ACC112 (cell line): ENCODE data around the gene PPP2R1B.
A peak's percentile ranks its signal among the peaks of the same experiment; 100 is the strongest.
"Not testable (repeated sequence)": the region's sequence is repeated elsewhere in the genome, so short reads cannot be mapped to it uniquely, and the experiment has no call there.

ENCODE experiments used
- H2AFZ ChIP-seq: fragments of 200-600 bp; sonication (generic); one replicate; pipeline ENCODE4 v1.6.0; 2017; ENCODE audit warnings: antibody characterized with exemption, low read length; ENCODE audit not compliant: unreplicated experiment
- H3K27ac ChIP-seq: fragments of 200-600 bp; sonication (generic); 2 replicates; pipeline ENCODE4 v1.5.1; 2014; ENCODE audit warnings: low read depth, mild to moderate bottlenecking, antibody characterized with exemption, low read length, moderate library complexity
- H3K27me3 ChIP-seq: fragments of 200-600 bp; sonication (generic); 2 replicates; pipeline ENCODE4 v1.6.1; 2014; ENCODE audit warnings: mild to moderate bottlenecking, antibody characterized with exemption, low read length, moderate library complexity, mixed read lengths; ENCODE audit not compliant: insufficient read depth
- H3K36me3 ChIP-seq: fragments of 200-600 bp; sonication (generic); 2 replicates; pipeline ENCODE4 v1.6.1; 2016; ENCODE audit warnings: mild to moderate bottlenecking, antibody characterized with exemption, low read length, moderate library complexity, mixed read lengths; ENCODE audit not compliant: insufficient read depth
- H3K4me1 ChIP-seq: fragments of 200-600 bp; sonication (generic); one replicate; pipeline ENCODE4 v1.6.1; 2016; ENCODE audit warnings: low read length, mixed read lengths; ENCODE audit not compliant: insufficient read depth, unreplicated experiment, control insufficient read depth
- H3K4me3 ChIP-seq: fragments of 200-600 bp; sonication (generic); 2 replicates; pipeline ENCODE4 v1.5.1; 2014; ENCODE audit warnings: mild to moderate bottlenecking, low read depth, low read length
- H3K79me2 ChIP-seq: fragments of 200-600 bp; sonication (generic); one replicate; pipeline ENCODE4 v1.6.0; 2016; ENCODE audit warnings: low read length; ENCODE audit not compliant: control insufficient read depth, unreplicated experiment, insufficient read depth

The PPP2R1B gene

GRCh38 chr11:111725621-111726020 lies 40.6 kb downstream of the PPP2R1B start:
- Histone ChIP-seq H3K4me1 (no peaks in the 10 kb centered on the region), H3K27ac (no peak overlapping the region), H3K27me3 (no peaks in the 10 kb centered on the region), H3K4me3 (no peak overlapping the region), H3K79me2 (no peaks in the 10 kb centered on the region), H2AFZ (no peak overlapping the region), H3K36me3 (peaks cover 33% of the 10 kb centered on the region; the same call in 1 of the 2 replicates)

DNA sequence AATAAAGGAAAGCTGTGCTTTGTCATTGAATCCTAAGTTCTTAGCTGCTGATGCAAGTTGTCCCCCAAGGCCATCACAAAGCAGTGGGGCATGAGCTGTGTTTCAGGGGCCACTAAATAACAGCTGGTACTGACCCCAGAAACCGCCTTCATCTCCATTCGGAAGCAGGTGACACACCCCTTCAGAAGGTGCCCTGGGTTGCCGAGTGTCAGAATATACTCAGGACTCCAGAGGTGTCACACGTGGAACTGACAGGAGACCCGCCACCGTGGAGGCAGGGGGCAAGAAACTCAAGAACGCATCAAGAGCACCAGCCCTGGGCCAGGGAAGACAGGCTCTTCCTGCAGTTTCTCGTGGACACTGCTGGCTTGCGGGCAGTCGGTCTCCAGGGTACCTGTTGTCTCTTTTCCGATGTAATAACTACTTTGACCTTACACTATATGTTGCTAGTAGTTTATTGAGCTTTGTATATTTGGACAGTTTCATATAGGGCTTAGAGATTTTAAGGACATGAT lies 41.5 kb downstream of the PPP2R1B start:
- H3K36me3 ChIP-seq: peaks cover 43% of the 10 kb centered on the region; the same call in 1 of the 2 replicates
- no peaks in the 10 kb centered on the region for H3K4me1 ChIP-seq
- no peak overlapping the region for H2AFZ ChIP-seq
- H3K27ac ChIP-seq: no peak overlapping the region
- no peaks in the 10 kb centered on the region for H3K79me2 ChIP-seq
- no peaks in the 10 kb centered on the region for H3K27me3 ChIP-seq
- H3K4me3 ChIP-seq: no peak overlapping the region

DNA sequence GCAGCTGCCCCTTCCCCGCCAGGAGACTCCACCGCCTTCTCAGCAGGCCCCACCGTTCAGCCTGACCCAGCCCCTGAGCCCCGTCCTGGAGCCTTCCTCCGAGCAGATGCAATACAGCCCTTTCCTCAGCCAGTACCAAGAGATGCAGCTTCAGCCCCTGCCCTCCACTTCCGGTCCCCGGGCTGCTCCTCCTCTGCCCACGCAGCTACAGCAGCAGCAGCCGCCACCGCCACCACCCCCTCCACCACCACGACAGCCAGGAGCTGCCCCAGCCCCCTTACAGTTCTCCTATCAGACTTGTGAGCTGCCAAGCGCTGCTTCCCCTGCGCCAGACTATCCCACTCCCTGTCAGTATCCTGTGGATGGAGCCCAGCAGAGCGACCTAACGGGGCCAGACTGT lies 42.6 kb downstream of the PPP2R1B start:
- Histone ChIP-seq H3K27ac (no peak overlapping the region), H2AFZ (no peak overlapping the region), H3K79me2 (no peaks in the 10 kb centered on the region), H3K27me3 (no peaks in the 10 kb centered on the region), H3K4me1 (peaks cover 9% of the 10 kb centered on the region), H3K36me3 (peaks cover 44% of the 10 kb centered on the region; the same call in 1 of the 2 replicates), H3K4me3 (no peak overlapping the region)

GRCh38 chr11:111722501-111722900 lies 43.7 kb downstream of the PPP2R1B start:
- Histone ChIP-seq H3K4me3 (no peak overlapping the region), H3K36me3 (peaks cover 44% of the 10 kb centered on the region; the same call in 1 of the 2 replicates), H3K27ac (no peak overlapping the region)

GRCh38 chr11:111720801-111721494 lies 45.2 kb downstream of the PPP2R1B start:
- Histone ChIP-seq H3K27ac (no peak overlapping the region), H3K36me3 (peaks cover 43% of the 10 kb centered on the region; the same call in 1 of the 2 replicates), H2AFZ (no peak overlapping the region), H3K4me1 (peaks cover 20% of the 10 kb centered on the region), H3K4me3 (no peak overlapping the region), H3K79me2 (no peaks in the 10 kb centered on the region), H3K27me3 (no peaks in the 10 kb centered on the region)

More at GRCh38 chr11:111722501-111722900, 43.7 kb downstream of the PPP2R1B start:
- Histone ChIP-seq H3K4me1 (peaks cover 20% of the 10 kb centered on the region), H2AFZ (no peak overlapping the region), H3K27me3 (no peaks in the 10 kb centered on the region), H3K79me2 (no peaks in the 10 kb centered on the region)

- Histone ChIP-seq H3K4me1 (peaks cover 20% of the 10 kb centered on the region), H3K27ac (no peak overlapping the region), H3K4me3 (no peak overlapping the region), H3K27me3 (no peaks in the 10 kb centered on the region), H3K36me3 (peaks cover 30% of the 10 kb centered on the region; the same call in 1 of the 2 replicates), H3K79me2 (no peaks in the 10 kb centered on the region), H2AFZ (no peak overlapping the region)
Measured at GRCh38 chr11:111719379-111719778, 46.8 kb downstream of the PPP2R1B start.

GRCh38 chr11:111718859-111719258 lies 47.3 kb downstream of the PPP2R1B start:
- H3K27me3 ChIP-seq: no peaks in the 10 kb centered on the region
- peak overlapping the region; percentile 6; the same call in 1 of the 2 replicates for H3K4me3 ChIP-seq
- peak overlapping the region; percentile 60 for H3K27ac ChIP-seq
- no peaks in the 10 kb centered on the region for H3K79me2 ChIP-seq
- peaks cover 25% of the 10 kb centered on the region; the same call in 1 of the 2 replicates for H3K36me3 ChIP-seq
- H3K4me1 ChIP-seq: peaks cover 20% of the 10 kb centered on the region
- no peak overlapping the region for H2AFZ ChIP-seq

- no peaks in the 10 kb centered on the region for H3K79me2 ChIP-seq
- peak overlapping the region; percentile 60 for H3K27ac ChIP-seq
- no peak overlapping the region for H2AFZ ChIP-seq
- H3K36me3 ChIP-seq: peaks cover 23% of the 10 kb centered on the region; the same call in 1 of the 2 replicates
- H3K4me3 ChIP-seq: peak overlapping the region; percentile 6; the same call in 1 of the 2 replicates
- H3K27me3 ChIP-seq: no peaks in the 10 kb centered on the region
- H3K4me1 ChIP-seq: peaks cover 20% of the 10 kb centered on the region
Measured at GRCh38 chr11:111718436-111718835, 47.8 kb downstream of the PPP2R1B start.

- Histone ChIP-seq H3K36me3 (peaks cover 19% of the 10 kb centered on the region; the same call in 1 of the 2 replicates), H3K4me1 (peaks cover 20% of the 10 kb centered on the region)
- not testable (repeated sequence) for H3K27ac ChIP-seq, H3K79me2 ChIP-seq, H2AFZ ChIP-seq, H3K4me3 ChIP-seq, H3K27me3 ChIP-seq
Measured at GRCh38 chr11:111717660-111718059, 48.5 kb downstream of the PPP2R1B start.

DNA sequence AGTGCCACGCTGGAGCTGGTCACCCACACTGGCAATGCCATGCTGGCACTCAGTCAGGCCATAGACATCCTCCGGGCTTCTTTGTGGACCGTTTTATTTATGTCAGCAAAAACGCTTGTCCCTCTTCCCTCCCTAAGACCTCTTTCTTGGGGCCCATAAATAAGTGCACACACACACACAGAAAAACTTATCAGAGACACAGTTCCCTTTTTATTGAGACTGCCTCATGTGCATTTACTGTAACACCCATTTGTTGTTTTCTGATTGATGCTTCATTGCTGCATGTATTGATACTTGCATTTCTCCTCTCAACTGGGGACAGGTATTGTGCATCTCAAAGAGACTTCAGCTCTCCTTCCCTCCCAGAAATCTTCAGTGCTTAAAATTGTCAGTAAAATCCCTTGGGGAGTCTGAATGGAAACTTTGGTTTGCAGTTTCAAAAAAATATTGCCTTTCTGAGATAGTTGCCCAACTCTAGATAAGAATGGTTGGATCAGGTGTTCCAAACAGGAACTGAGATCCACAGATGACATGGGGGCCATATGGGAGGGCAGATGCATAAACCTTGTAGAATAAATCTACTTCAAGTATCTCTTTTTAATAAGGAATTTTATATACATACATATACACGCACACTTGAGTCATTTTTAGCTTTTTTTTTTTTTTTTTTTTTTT lies 50.9 kb downstream of the PPP2R1B start:
- H3K27ac ChIP-seq: no peak overlapping the region
- no peak overlapping the region for H2AFZ ChIP-seq
- H3K4me1 ChIP-seq: peaks cover 20% of the 10 kb centered on the region
- H3K4me3 ChIP-seq: no peak overlapping the region
- H3K36me3 ChIP-seq: peaks cover 8% of the 10 kb centered on the region; the same call in 1 of the 2 replicates
- H3K27me3 ChIP-seq: no peaks in the 10 kb centered on the region
- H3K79me2 ChIP-seq: no peaks in the 10 kb centered on the region
